Naive thymus-derived CD4-positive, alpha-beta T cell (primary cell): Measurements from ENCODE around the gene ABCG4. TPM values are rescaled to one million over a fixed set of nuclear protein-coding genes. Genes with fewer than 3 reads are reported as not detected.

Experiments
- ATAC-seq: fragments of 150-1000 bp; cut with Tn5 transposase; 2 replicates; pipeline ENCODE4 v1.10.0; 2021; ENCODE audit warnings: mild to moderate bottlenecking, moderate library complexity
- CTCF ChIA-PET: fragments of 350-600 bp; sonication (Branson Sonifier 250); formaldehyde crosslinking; loops from one replicate; lab custom pipeline; 2021; ENCODE audit warnings: antibody characterized with exemption; lab: Charles Lee
- POLR2A ChIA-PET: fragments of 350-600 bp; sonication (Branson Sonifier 250); formaldehyde crosslinking; loops from one replicate; lab custom pipeline; 2021; ENCODE audit warnings: antibody characterized with exemption, inconsistent platforms; lab: Charles Lee
- DNase-seq, 9 donors: peaks; one replicate each; pipeline versions ENCODE4 v3.0.0 to v3.0.0-alpha.2; 2020 to 2022; ENCODE audit warnings: mixed read lengths in 1 of 9
- H3K27ac ChIP-seq: one replicate; pipeline ENCODE4 v1.7.0; 2013; ENCODE audit warnings: mild to moderate bottlenecking, low read depth, low read length, moderate library complexity
- H3K27me3 ChIP-seq, 2 donors: one replicate each; pipeline ENCODE4 v1.7.0; 2013; ENCODE audit warnings: low read length in 2 of 2, mild to moderate bottlenecking in 2 of 2, moderate library complexity in 2 of 2; ENCODE audit not compliant: control insufficient read depth in 2 of 2, insufficient read depth in 2 of 2
- H3K36me3 ChIP-seq, 3 experiments: 1 replicate in 2 of 3; 2 replicates in 1 of 3; pipeline ENCODE4 v1.7.0; 2013; ENCODE audit warnings: low read length in 3 of 3, mild to moderate bottlenecking in 3 of 3, moderate library complexity in 1 of 3; ENCODE audit not compliant: insufficient read depth in 3 of 3, control insufficient read depth in 2 of 3
- H3K4me1 ChIP-seq, 2 donors: one replicate each; pipeline ENCODE4 v1.7.0; 2013; ENCODE audit warnings: low read length in 2 of 2, mild to moderate bottlenecking in 2 of 2, moderate library complexity in 1 of 2; ENCODE audit not compliant: control insufficient read depth in 2 of 2, insufficient read depth in 2 of 2
- H3K4me3 ChIP-seq: 2 replicates; pipeline ENCODE4 v1.7.0; 2013; ENCODE audit warnings: mild to moderate bottlenecking, low read length
- H3K9me3 ChIP-seq, 3 experiments: 1 replicate in 2 of 3; 2 replicates in 1 of 3; pipeline ENCODE4 v1.7.0; 2013; ENCODE audit warnings: low read length in 3 of 3; ENCODE audit not compliant: control insufficient read depth in 2 of 3
- H3K27ac Mint-ChIP-seq, 9 donors: one replicate each; pipeline ENCODE4 v1.8.0; 2020 to 2022; ENCODE audit warnings: mixed read lengths in 9 of 9, mild to moderate bottlenecking in 8 of 9, moderate library complexity in 5 of 9, inconsistent platforms in 2 of 9
- H3K27me3 Mint-ChIP-seq, 5 donors: one replicate each; pipeline ENCODE4 v1.8.0; 2021 to 2022; ENCODE audit warnings: mixed read lengths in 5 of 5, mild to moderate bottlenecking in 1 of 5
- H3K36me3 Mint-ChIP-seq, 5 donors: one replicate each; pipeline ENCODE4 v1.8.0; 2020 to 2022; ENCODE audit warnings: mixed read lengths in 5 of 5, mild to moderate bottlenecking in 3 of 5, inconsistent platforms in 1 of 5
- H3K4me1 Mint-ChIP-seq, 7 donors: one replicate each; pipeline ENCODE4 v1.8.0; 2020 to 2022; ENCODE audit warnings: mixed read lengths in 7 of 7, mild to moderate bottlenecking in 3 of 7, inconsistent platforms in 1 of 7
- H3K4me3 Mint-ChIP-seq, 10 donors: one replicate each; pipeline ENCODE4 v1.8.0; 2020 to 2022; ENCODE audit warnings: mild to moderate bottlenecking in 10 of 10, mixed read lengths in 10 of 10, moderate library complexity in 6 of 10, inconsistent platforms in 2 of 10
- H3K9me3 Mint-ChIP-seq, 11 donors: one replicate each; pipeline ENCODE4 v1.8.0; 2020 to 2022; ENCODE audit warnings: mixed read lengths in 11 of 11, mild to moderate bottlenecking in 4 of 11, inconsistent platforms in 1 of 11, moderate library complexity in 1 of 11
- intact Hi-C, 2 donors: fragments of 100-400 bp; cut with micrococcal nuclease; formaldehyde crosslinking; loops; one replicate each; pipeline ENCODE4 v1.15.1; 2023
- polyA plus RNA-seq, 2 donors: library from polyadenylated mRNA; unstranded; fragments of 300-500 nt; fragmentation: Illumina TruSeq; gene quantifications; one replicate each; pipeline ENCODE4 v1.2.3, GENCODE V29; 2021
- total RNA-seq, 6 experiments: library from RNA in 5 of 6; stranded (reverse) in 5 of 6; gene quantifications; 1 replicate in 5 of 6; 2 replicates in 1 of 6; pipeline ENCODE4 v1.2.3 and lab custom pipeline; 2021 to 2026

Gene ABCG4
- total and polyA plus RNA-seq, 7 experiments from 2014 or later: 0.13 TPM; not detected in 6

- no peak for ATAC-seq
- H3K27me3 Mint-ChIP-seq: no peaks in the 10 kb centered on the region
- Histone ChIP-seq H3K27me3 (no peaks in the 10 kb centered on the region), H3K9me3 (no peaks in the 10 kb centered on the region), H3K27ac (no peak overlapping the region), H3K36me3 (peaks cover 0 to 29% (median 0%) of the 10 kb centered on the region in 3 experiments), H3K4me3 (no peak overlapping the region), H3K4me1 (peaks cover 4 to 12% of the 10 kb centered on the region in 2 donors)
- intact Hi-C loops: no loop called here
- H3K36me3 Mint-ChIP-seq: peaks cover 0 to 18% (median 6%) of the 10 kb centered on the region in 5 donors
- CTCF ChIA-PET: interaction anchor here (0.6 kb wide), 2 partner anchors 8 to 22 kb away, joined by 3 to 5 read pairs; no protein-coding TSS in a partner anchor
- no peak for DNase-seq
- POLR2A ChIA-PET: no interaction called here
- H3K4me3 Mint-ChIP-seq: no peak overlapping the region
- H3K9me3 Mint-ChIP-seq: no peaks in the 10 kb centered on the region
- peaks cover 17 to 37% (median 24%) of the 10 kb centered on the region in 7 donors for H3K4me1 Mint-ChIP-seq
- H3K27ac Mint-ChIP-seq: no peak overlapping the region
Observed at GRCh38 chr11:119173453-119173852, 24.6 kb downstream of the ABCG4 start.

- Mint-ChIP-seq H3K36me3 (peaks cover 0 to 18% (median 12%) of the 10 kb centered on the region in 5 donors), H3K9me3 (no peaks in the 10 kb centered on the region), H3K4me1 (peaks cover 11 to 31% (median 23%) of the 10 kb centered on the region in 7 donors), H3K27me3 (no peaks in the 10 kb centered on the region), H3K27ac (no peak overlapping the region), H3K4me3 (no peak overlapping the region)
- intact Hi-C loops: no loop called here
- ChIA-PET CTCF (interaction anchor here (1.0 to 1.2 kb wide), 2 partner anchors 21 kb away, joined by 3 to 4 read pairs; no protein-coding TSS in a partner anchor), POLR2A (no interaction called here)
- ATAC-seq (no peak), DNase-seq (no peak)
- no peaks in the 10 kb centered on the region for H3K27me3 ChIP-seq
- no peak overlapping the region for H3K4me3 ChIP-seq
- peaks cover 0 to 14% of the 10 kb centered on the region in 2 donors for H3K4me1 ChIP-seq
- H3K9me3 ChIP-seq: no peaks in the 10 kb centered on the region
- peaks cover 0 to 29% (median 0%) of the 10 kb centered on the region in 3 experiments for H3K36me3 ChIP-seq
- no peak overlapping the region for H3K27ac ChIP-seq
Observed at GRCh38 chr11:119175493-119176077, 26.7 kb downstream of the ABCG4 start.

DNA sequence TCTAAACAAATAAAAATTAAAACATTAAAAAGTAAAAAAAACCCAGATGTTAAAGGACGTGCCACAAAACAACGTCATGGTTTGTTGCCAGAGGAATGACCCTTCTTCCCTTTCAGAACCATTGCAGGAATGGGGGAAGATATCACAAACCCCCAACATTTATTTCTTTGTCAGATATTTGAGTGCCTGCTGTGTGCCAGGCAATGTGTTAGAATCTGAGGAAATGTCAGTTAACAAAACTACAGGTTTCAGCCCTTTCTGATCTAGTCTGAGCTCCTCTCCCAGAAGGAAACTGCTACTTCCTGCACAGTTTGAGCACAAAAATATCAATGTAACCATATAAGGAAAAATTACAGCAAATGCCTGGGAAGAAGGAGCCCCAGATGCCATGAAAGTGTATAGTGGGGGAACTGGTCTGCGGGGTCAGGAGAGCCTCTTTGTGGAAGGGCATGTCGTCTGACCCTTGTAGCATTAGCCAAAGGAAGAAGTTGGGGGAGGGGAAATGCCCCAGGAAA lies 29.4 kb downstream of the ABCG4 start:
- ATAC-seq (no peak), DNase-seq (peak in 1 of 9 donors; percentile 11)
- no peaks in the 10 kb centered on the region for H3K9me3 ChIP-seq
- H3K27ac ChIP-seq: no peak overlapping the region
- intact Hi-C loops: no loop called here
- peaks cover 11 to 25% (median 21%) of the 10 kb centered on the region in 7 donors for H3K4me1 Mint-ChIP-seq
- no peaks in the 10 kb centered on the region for H3K27me3 ChIP-seq
- peaks cover 0 to 26% (median 12%) of the 10 kb centered on the region in 5 donors for H3K36me3 Mint-ChIP-seq
- POLR2A ChIA-PET: interaction anchor here (0.6 to 2.5 kb wide), 4 partner anchors 9 to 166 kb away, joined by 3 to 8 read pairs (median 3); partner anchors contain the start of gene VPS11
- H3K36me3 ChIP-seq: peaks cover 0 to 47% (median 0%) of the 10 kb centered on the region in 3 experiments
- H3K27ac Mint-ChIP-seq: peak overlapping the region; percentile 9 to 76 (median 54)
- CTCF ChIA-PET: interaction anchor here (2.1 kb wide), 1 partner anchor 9 kb away, joined by 11 read pairs; no protein-coding TSS in a partner anchor
- no peaks in the 10 kb centered on the region for H3K9me3 Mint-ChIP-seq
- no peaks in the 10 kb centered on the region for H3K27me3 Mint-ChIP-seq
- no peak overlapping the region for H3K4me3 ChIP-seq
- peaks cover 0 to 14% of the 10 kb centered on the region in 2 donors for H3K4me1 ChIP-seq
- peak overlapping the region in 7 of 10 donors; percentile 2 to 67 (median 49) for H3K4me3 Mint-ChIP-seq

DNA sequence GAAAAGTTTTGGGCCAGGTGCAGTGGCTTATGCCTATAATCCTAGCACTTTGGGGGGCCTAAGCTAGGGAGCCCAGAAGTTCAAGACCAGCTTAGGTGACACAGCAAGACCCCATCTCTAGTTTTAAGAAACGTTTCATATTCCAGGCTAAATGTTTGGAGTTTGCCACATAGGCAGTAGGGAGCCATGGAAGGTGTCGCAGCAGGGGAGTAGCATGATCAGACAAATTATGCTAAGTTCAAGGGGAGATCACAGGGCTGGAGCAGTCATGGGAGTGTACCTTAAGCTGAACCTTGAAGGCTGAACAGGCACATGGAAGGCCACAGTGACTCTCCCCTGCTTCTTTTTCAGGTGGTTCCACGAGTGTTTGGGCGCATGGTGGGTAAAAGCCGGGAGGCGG lies 30.5 kb downstream of the ABCG4 start:
- no peak overlapping the region for H3K27ac Mint-ChIP-seq

GRCh38 chr11:119179983-119180382 lies 31.1 kb downstream of the ABCG4 start:
- CTCF ChIA-PET: no interaction called here
- H3K9me3 Mint-ChIP-seq: no peaks in the 10 kb centered on the region
- POLR2A ChIA-PET: interaction anchor here (0.5 kb wide), 1 partner anchor 484 kb away, joined by 3 read pairs; no protein-coding TSS in a partner anchor

More for the DNA sequence above, 30.5 kb downstream of the ABCG4 start:
- H3K9me3 ChIP-seq: no peaks in the 10 kb centered on the region
- DNase-seq: no peak
- no peak for ATAC-seq
- Mint-ChIP-seq H3K4me1 (peaks cover 9 to 25% (median 21%) of the 10 kb centered on the region in 7 donors), H3K4me3 (peak overlapping the region in 1 of 10 donors; percentile 59), H3K36me3 (peaks cover 0 to 25% (median 15%) of the 10 kb centered on the region in 5 donors), H3K27me3 (no peaks in the 10 kb centered on the region), H3K9me3 (no peaks in the 10 kb centered on the region)
- POLR2A ChIA-PET: interaction anchor here (0.5 kb wide), 1 partner anchor 483 kb away, joined by 3 read pairs; no protein-coding TSS in a partner anchor
- H3K36me3 ChIP-seq: peaks cover 0 to 36% (median 0%) of the 10 kb centered on the region in 3 experiments
- H3K27me3 ChIP-seq: no peaks in the 10 kb centered on the region
- CTCF ChIA-PET: interaction anchor here (2.1 kb wide), 1 partner anchor 10 kb away, joined by 11 read pairs; no protein-coding TSS in a partner anchor
- intact Hi-C loops: no loop called here
- H3K4me1 ChIP-seq: peaks cover 0 to 14% of the 10 kb centered on the region in 2 donors
- no peak overlapping the region for H3K27ac ChIP-seq
- no peak overlapping the region for H3K4me3 ChIP-seq

GRCh38 chr11:119180729-119181676 lies 32.2 kb downstream of the ABCG4 start:
- H3K9me3 Mint-ChIP-seq: peaks cover 0 to under 1% (median 0%) of the 10 kb centered on the region in 11 donors
- no peaks in the 10 kb centered on the region for H3K9me3 ChIP-seq
- H3K27me3 ChIP-seq: no peaks in the 10 kb centered on the region
- H3K36me3 Mint-ChIP-seq: peaks cover 0 to 19% (median 9%) of the 10 kb centered on the region in 5 donors
- ATAC-seq: no peak
- H3K4me1 ChIP-seq: peaks cover 0 to 14% of the 10 kb centered on the region in 2 donors
- H3K27ac Mint-ChIP-seq: no peak overlapping the region
- no peak overlapping the region for H3K4me3 ChIP-seq
- intact Hi-C loops: no loop called here
- DNase-seq: no peak
- no peaks in the 10 kb centered on the region for H3K27me3 Mint-ChIP-seq
- POLR2A ChIA-PET: no interaction called here
- no peak overlapping the region for H3K27ac ChIP-seq
- H3K4me1 Mint-ChIP-seq: peaks cover 9 to 18% (median 13%) of the 10 kb centered on the region in 7 donors
- CTCF ChIA-PET: no interaction called here
- peaks cover 0 to 23% (median 0%) of the 10 kb centered on the region in 3 experiments for H3K36me3 ChIP-seq
- no peak overlapping the region for H3K4me3 Mint-ChIP-seq

More at GRCh38 chr11:119179983-119180382, 31.1 kb downstream of the ABCG4 start:
- DNase-seq (no peak), ATAC-seq (no peak)
- Mint-ChIP-seq H3K4me1 (peaks cover 9 to 25% (median 21%) of the 10 kb centered on the region in 7 donors), H3K27ac (no peak overlapping the region), H3K4me3 (no peak overlapping the region), H3K27me3 (no peaks in the 10 kb centered on the region), H3K36me3 (peaks cover 0 to 22% (median 15%) of the 10 kb centered on the region in 5 donors)
- no peak overlapping the region for H3K27ac ChIP-seq
- no peaks in the 10 kb centered on the region for H3K9me3 ChIP-seq
- intact Hi-C loops: no loop called here
- peaks cover 0 to 30% (median 0%) of the 10 kb centered on the region in 3 experiments for H3K36me3 ChIP-seq
- H3K27me3 ChIP-seq: no peaks in the 10 kb centered on the region
- H3K4me1 ChIP-seq: peaks cover 0 to 14% of the 10 kb centered on the region in 2 donors
- no peak overlapping the region for H3K4me3 ChIP-seq
